Activated CD4-positive, alpha-beta T cell treated with anti-CD3 and anti-CD28 coated beads, Interleukin-2, amount 50 U/mL, for 16 hours (primary cell): ENCODE data around the gene KRTAP20-2.
A peak's percentile ranks its signal among the peaks of the same experiment; 100 is the strongest.

Source experiments
- DNase-seq: peaks from one replicate; pipeline ENCODE4 v3.0.0-alpha.2; 2020

KRTAP20-2 gene

DNA sequence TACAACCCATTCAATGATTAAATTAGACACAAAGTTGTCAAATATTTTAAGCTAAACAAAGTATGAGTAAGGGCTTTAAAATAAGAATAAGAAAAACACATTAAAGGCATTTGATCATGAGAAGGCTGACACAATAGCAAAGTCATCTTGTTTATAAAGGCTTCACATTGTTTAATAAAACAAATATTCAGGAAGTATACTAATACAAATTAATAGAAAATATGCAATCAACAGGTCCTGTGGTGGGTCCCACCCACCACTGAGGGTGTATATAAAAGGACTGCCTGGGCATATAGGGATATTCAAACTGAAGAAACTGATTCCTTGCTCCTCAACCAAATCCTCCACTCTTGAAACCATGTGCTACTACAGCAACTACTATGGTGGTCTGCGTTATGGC lies at the start of gene KRTAP20-2:
KRTAP20-2 (plus strand) TSS at position 301 of the 400 bp plus-strand sequence; CDS start at position 359, 58 bp downstream.
- DNase-seq, result no peak

GRCh38 chr21:30590297-30590696 lies 44.7 kb upstream of the KRTAP20-2 start, which contains the start of gene KRTAP22-2:
KRTAP22-2 (minus strand) TSS chr21:30590397.
- no peak for DNase-seq

DNA sequence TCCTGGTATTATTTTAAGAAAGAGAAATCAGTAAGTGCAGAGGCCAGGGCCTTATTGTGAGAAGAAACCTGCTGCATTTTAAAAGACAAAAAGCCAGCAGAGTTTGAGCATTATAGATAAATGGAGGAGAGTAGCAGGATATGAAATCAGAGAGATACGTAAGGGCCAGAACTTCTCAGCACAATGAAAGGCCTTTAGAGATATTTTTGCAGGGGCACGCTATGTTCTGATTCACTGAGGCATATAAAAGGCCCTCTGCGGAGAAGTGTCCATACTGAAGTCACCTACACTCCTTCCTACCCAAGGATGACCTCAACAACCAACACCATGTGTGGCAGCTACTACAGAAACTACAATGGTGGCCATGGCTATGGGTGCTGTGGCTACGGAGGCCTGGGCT lies 42.9 kb upstream of the KRTAP20-2 start, which contains the start of gene KRTAP6-3:
KRTAP6-3 (plus strand) TSS at position 301 of the 400 bp plus-strand sequence; CDS start at position 307, 6 bp downstream.
- DNase-seq, result no peak

- DNase-seq, result no peak
Measured at GRCh38 chr21:30598802-30599201, 36.2 kb upstream of the KRTAP20-2 start, which contains the start of gene KRTAP6-2. KRTAP6-2 (minus strand) TSS chr21:30598902; CDS start chr21:30598874, 28 bp downstream.

GRCh38 chr21:30600787-30601186 lies 34.2 kb upstream of the KRTAP20-2 start, which contains the start of gene KRTAP22-1:
KRTAP22-1 (plus strand) TSS chr21:30601087.
- no peak for DNase-seq

GRCh38 chr21:30605968-30606367 lies 29.0 kb upstream of the KRTAP20-2 start:
- DNase-seq, result no peak

DNA sequence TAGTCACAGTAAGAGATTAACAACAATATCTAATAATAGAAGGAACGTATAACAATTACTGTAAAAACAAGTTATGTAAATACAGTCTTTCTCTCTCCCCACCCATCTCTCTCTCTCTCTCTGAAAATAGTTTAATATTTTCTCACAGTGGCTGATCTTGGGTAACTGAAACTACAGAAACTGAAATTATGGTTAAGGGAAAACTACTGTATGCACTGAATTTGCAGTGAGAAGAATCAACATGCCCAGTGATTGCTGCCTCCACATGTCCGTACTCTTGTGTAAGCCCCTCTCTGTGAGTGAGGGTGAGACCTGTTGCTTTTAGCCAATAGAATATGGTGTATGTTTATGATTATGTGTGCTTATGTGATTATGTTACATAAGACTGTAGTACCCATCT lies 22.9 kb upstream of the KRTAP20-2 start:
- no peak for DNase-seq

- peak; percentile 2 for DNase-seq
Measured at GRCh38 chr21:30613836-30614235, 21.2 kb upstream of the KRTAP20-2 start, which contains the start of gene KRTAP6-1. KRTAP6-1 (minus strand) TSS chr21:30613930; CDS start chr21:30613904, 26 bp downstream.

GRCh38 chr21:30615199-30615598 lies 19.8 kb upstream of the KRTAP20-2 start:
- DNase-seq, result no peak

DNA sequence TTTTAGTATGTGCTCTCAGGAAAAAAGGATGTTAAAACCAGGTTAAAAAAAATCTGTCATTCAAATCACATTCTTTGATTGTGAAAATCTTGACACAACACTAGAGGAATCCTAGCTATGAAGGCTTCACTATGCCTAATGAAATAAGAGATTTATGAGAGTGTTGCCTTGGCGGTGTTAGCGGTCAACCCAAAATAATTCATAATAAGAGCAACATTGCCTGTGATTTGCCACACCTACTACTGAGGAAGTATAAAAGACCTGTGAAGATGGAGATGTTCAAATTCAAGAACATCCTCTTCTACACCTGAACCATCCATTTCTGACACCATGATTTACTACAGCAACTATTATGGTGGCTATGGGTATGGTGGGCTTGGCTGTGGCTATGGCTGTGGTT lies 18.9 kb upstream of the KRTAP20-2 start, which contains the start of gene KRTAP20-1:
KRTAP20-1 (plus strand) TSS at position 301 of the 400 bp plus-strand sequence; CDS start at position 331, 30 bp downstream.
- DNase-seq, result no peak

GRCh38 chr21:30620080-30620479 lies 14.9 kb upstream of the KRTAP20-2 start:
- no peak for DNase-seq

GRCh38 chr21:30620522-30620921 lies 14.5 kb upstream of the KRTAP20-2 start, which contains the start of gene KRTAP20-4:
KRTAP20-4 (plus strand) TSS chr21:30620627.
- DNase-seq, result no peak

DNA sequence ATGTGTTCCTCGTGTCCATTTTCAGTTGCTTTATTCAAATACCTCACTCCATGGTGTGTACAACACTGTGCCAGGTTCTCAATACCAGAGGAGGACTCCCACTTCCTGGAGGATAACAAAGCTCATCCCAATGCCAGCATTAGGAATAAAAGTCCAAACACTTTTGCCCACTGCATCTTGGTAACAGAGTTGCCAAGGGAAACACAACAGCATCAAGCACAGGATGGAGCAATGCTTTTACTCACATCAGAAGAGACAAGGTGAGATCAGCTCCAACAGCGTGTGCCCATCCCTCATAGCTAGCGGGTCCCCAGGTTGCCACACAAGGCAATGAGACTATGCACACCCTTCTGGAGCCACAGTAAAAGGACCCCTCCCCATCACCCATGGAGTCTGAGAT lies 11.6 kb upstream of the KRTAP20-2 start:
- no peak for DNase-seq

- DNase-seq, result no peak
Measured at GRCh38 chr21:30625449-30626165, 9.4 kb upstream of the KRTAP20-2 start.

- no peak for DNase-seq
Measured at GRCh38 chr21:30628109-30628508, 6.9 kb upstream of the KRTAP20-2 start.

- no peak for DNase-seq
Measured at GRCh38 chr21:30629200-30629599, 5.8 kb upstream of the KRTAP20-2 start.

DNA sequence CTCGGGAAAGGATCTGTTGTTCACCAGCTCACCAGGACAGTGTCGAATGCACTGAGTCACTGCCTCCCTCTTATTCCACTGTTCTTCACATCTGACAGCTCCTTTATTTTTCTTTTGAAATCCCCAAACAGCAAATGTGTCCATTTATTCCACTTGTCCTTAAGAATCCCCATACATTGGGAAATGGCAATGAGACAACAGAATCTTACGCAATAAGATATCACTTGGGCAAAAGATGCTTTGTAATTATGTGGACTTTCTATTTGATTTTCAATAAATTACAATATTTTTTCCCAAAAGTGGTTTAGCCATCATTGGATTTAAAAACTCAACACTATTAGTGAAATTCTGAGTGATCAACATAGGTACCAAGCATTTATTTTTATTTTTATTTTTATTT lies 3.7 kb downstream of the KRTAP20-2 start:
- DNase-seq, result no peak

DNA sequence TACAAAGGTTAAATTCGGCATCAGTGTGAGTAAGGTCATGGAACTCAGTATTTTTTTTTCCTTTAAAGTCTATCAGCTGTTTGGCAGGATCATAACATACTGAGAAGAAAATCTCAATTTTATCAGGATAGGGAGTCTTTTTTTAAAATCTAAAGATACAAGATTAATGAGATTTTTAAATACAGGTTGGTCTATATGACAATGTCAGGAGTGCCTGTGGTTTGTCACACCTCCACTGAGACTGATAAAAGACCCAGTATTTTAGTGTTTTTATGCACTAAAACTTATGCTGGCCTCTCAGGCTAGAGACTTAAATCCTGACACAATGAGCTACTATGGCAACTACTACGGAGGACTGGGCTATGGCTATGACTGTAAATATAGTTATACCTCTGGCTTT lies 7.6 kb downstream of the KRTAP20-2 start, which contains the start of gene KRTAP20-3:
KRTAP20-3 (plus strand) TSS at position 301 of the 400 bp plus-strand sequence.
- no peak for DNase-seq

- DNase-seq, result no peak
Measured at GRCh38 chr21:30646904-30647414, 12.0 kb downstream of the KRTAP20-2 start.

- no peak for DNase-seq
Measured at GRCh38 chr21:30652891-30653290, 17.9 kb downstream of the KRTAP20-2 start.

- DNase-seq, result no peak
Measured at GRCh38 chr21:30668776-30669175, 33.8 kb downstream of the KRTAP20-2 start.

GRCh38 chr21:30672985-30673650 lies 38.1 kb downstream of the KRTAP20-2 start:
- DNase-seq, result no peak

- DNase-seq, result no peak
Measured at GRCh38 chr21:30674312-30674711, 39.3 kb downstream of the KRTAP20-2 start.
